Gastroesophageal sphincter (tissue), 3 donors: ENCODE data around the gene KCNQ1OT1.

ENCODE experiments used
- EP300 ChIP-seq: sonication (generic); formaldehyde crosslinking; IDR thresholded peaks from one replicate; pipeline ENCODE4 v1.6.1; 2017; ENCODE audit warnings: antibody characterized with exemption, mild to moderate bottlenecking
- POLR2A ChIP-seq, 2 donors: fragments of 450-650 bp; IDR thresholded peaks; one replicate each; pipeline ENCODE4 v1.6.1; 2017; ENCODE audit warnings: antibody characterized with exemption in 2 of 2, mild to moderate bottlenecking in 2 of 2, moderate library complexity in 1 of 2
- POLR2AphosphoS5 ChIP-seq: sonication (generic); formaldehyde crosslinking; IDR thresholded peaks from one replicate; pipeline ENCODE4 v1.6.1; 2017; ENCODE audit warnings: antibody characterized with exemption
- TF ChIP-seq, protein P1 (sequence below), 4 experiments: fragments of 200-600 bp in 2 of 4; fragments of 450-650 bp in 2 of 4; sonication (generic) in 1 of 4; IDR thresholded peaks; one replicate each; pipeline ENCODE4 v1.5.1; 2017 to 2019; ENCODE audit warnings: antibody characterized with exemption in 4 of 4, mild to moderate bottlenecking in 2 of 4, moderate library complexity in 2 of 4

DNA sequence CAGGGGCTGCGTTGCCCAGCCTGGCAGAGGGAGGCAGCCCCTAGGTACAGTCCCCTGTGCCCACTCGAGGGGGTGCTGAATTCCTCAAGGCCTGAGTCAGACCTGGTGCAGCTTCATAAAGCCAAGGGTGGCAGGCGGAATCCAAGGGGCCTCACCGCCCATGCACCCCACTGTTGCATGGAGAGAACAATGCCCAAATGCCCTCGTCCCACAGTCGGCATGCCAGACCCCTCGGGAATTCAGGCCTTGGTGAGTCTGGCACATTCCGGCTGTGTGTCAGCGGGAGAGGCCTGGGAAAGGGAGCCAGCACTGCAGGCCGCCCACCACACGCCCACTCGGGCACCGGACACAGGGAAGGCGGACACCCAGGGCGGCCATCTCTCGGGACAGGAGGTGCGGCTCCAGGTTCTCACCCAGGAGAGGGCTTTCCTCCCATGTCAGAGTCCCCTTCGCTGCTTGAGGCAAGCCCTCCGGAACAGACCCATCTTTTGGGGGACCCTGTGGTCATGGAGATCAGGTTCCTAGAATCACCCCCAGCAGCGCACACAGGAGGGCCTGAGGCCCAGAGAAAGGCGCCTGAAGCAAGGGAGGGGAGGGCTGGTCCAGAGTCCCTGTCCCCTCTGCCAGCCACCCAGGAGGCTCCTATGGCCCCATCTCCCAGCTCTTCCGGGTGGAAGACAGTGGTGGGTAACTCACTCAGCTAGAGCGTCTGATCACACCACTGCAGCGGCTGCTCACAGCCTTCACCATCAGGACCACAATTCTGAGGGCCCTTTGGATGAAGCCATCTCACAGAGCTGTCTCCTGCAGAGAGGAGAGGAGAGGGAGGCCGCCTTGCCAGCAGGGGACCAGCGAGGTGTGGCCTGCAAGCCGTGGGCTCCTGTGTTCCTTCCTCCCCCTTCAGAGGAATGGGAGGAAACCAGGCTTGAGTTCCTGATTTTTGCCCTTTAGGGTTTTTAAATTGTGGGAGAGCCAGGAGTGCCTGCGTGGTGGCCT lies 31.6 kb upstream of the KCNQ1OT1 start:
- TF ChIP-seq POLR2AphosphoS5, result no peak
- TF ChIP-seq, protein P1, sequence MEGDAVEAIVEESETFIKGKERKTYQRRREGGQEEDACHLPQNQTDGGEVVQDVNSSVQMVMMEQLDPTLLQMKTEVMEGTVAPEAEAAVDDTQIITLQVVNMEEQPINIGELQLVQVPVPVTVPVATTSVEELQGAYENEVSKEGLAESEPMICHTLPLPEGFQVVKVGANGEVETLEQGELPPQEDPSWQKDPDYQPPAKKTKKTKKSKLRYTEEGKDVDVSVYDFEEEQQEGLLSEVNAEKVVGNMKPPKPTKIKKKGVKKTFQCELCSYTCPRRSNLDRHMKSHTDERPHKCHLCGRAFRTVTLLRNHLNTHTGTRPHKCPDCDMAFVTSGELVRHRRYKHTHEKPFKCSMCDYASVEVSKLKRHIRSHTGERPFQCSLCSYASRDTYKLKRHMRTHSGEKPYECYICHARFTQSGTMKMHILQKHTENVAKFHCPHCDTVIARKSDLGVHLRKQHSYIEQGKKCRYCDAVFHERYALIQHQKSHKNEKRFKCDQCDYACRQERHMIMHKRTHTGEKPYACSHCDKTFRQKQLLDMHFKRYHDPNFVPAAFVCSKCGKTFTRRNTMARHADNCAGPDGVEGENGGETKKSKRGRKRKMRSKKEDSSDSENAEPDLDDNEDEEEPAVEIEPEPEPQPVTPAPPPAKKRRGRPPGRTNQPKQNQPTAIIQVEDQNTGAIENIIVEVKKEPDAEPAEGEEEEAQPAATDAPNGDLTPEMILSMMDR (IDR thresholded peaks at IDR 0.05), result no peak
- TF ChIP-seq POLR2A (IDR thresholded peaks at IDR 0.05), result no peak
- no peak for TF ChIP-seq EP300
